ENCODE data around the gene MPST.
A peak's percentile ranks its signal among the peaks of the same experiment; 100 is the strongest.

The MPST gene

DNA sequence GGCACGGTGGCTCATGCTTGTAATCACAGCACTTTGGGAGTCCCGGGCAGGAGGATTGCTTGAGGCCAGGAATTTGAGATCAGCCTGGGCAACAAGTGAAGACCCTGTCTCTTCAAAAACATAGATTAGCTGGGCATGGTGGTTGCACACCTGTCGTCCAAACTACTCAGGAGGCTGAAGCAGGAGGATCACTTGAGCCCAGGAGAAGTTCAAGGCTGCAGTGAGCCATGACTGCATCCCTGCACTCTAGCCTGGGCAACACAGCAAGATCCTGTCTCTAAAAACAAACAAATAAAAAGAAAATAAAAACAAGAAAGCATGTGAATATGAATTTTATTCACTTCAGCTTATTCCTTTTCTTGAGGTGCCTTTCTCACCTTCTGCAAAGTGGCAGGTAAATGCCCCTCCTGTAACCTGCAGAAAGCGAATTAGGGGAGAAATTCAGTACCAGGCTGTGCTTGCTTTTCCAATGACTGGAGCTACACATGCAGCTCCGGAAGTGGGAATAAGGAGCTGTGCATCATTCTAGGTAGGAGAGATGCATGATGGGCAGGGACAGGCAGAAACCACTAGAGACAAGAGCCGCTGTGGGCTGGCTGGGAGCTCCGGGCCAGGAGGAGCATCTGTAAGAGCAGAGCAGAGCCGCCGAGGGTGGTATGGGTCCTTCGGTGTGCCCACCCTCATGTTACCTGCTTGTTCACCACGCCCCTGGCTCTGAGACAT, 17.3 kb downstream of the MPST start:
- no peak overlapping the region for H3K27ac Mint-ChIP-seq
- DNase-seq (ENCODE audit: low spot score in 2 of 2) (no peak), ATAC-seq (ENCODE audit: low read depth) (no peak)
- H3K9me3 Mint-ChIP-seq = no peaks in the 10 kb centered on the region
- no peaks in the 10 kb centered on the region for H3K4me1 Mint-ChIP-seq
- H3K36me3 Mint-ChIP-seq = no peaks in the 10 kb centered on the region
- no peak overlapping the region for H3K4me3 Mint-ChIP-seq
- peaks cover 24% of the 10 kb centered on the region for H3K27me3 Mint-ChIP-seq

DNA sequence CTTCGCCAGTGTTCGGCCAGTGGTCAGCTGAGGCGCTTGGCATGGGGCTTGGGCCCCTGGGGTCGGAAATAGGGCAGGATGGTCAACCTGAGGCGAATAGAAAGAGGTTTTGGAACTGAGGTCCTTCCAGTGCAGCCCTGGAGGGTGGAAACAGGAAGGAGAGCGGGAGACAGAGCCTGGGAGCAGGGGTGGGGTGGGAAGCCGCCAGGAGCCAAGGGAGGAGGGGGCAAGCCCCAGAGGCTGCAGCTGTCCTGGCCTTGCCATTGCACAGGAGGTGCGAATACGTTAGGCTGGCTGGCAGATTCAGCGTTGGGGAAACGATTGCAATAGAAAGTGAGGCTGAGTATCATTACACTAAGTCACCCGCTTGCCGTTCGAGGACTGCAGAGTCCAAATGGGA, 18.1 kb downstream of the MPST start:
- H3K4me1 Mint-ChIP-seq = no peaks in the 10 kb centered on the region
- H3K36me3 Mint-ChIP-seq = no peaks in the 10 kb centered on the region
- no peak overlapping the region for H3K27ac Mint-ChIP-seq
- H3K4me3 Mint-ChIP-seq = no peak overlapping the region
- ATAC-seq (ENCODE audit: low read depth) (no peak), DNase-seq (ENCODE audit: low spot score in 2 of 2) (no peak)
- H3K9me3 Mint-ChIP-seq = no peaks in the 10 kb centered on the region
- H3K27me3 Mint-ChIP-seq = peaks cover 24% of the 10 kb centered on the region

DNA sequence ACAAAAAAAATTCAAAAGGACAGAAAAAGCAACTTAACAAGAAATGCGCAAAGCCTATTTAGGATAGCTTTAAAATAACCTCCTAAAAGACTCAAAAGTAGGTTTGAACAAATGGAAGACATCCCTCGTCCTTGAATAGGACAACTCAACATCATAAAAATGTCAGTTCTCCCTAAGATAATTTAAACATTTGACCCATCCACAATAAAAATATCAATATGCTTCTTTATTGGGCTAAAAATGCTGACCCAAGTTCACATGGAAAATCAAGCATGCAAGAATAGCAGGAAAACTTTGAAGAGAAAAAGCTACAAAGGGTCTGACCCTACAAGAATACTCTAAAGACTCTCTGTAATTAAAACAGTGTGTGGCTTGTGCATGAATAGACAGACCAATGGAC, 19.9 kb downstream of the MPST start:
- H3K27me3 Mint-ChIP-seq = peaks cover 20% of the 10 kb centered on the region
- no peaks in the 10 kb centered on the region for H3K9me3 Mint-ChIP-seq
- no peak overlapping the region for H3K27ac Mint-ChIP-seq
- peaks cover 2% of the 10 kb centered on the region for H3K4me1 Mint-ChIP-seq
- DNase-seq (ENCODE audit: low spot score in 2 of 2) (no peak), ATAC-seq (ENCODE audit: low read depth) (no peak)
- no peak overlapping the region for H3K4me3 Mint-ChIP-seq
- H3K36me3 Mint-ChIP-seq = no peaks in the 10 kb centered on the region

DNA sequence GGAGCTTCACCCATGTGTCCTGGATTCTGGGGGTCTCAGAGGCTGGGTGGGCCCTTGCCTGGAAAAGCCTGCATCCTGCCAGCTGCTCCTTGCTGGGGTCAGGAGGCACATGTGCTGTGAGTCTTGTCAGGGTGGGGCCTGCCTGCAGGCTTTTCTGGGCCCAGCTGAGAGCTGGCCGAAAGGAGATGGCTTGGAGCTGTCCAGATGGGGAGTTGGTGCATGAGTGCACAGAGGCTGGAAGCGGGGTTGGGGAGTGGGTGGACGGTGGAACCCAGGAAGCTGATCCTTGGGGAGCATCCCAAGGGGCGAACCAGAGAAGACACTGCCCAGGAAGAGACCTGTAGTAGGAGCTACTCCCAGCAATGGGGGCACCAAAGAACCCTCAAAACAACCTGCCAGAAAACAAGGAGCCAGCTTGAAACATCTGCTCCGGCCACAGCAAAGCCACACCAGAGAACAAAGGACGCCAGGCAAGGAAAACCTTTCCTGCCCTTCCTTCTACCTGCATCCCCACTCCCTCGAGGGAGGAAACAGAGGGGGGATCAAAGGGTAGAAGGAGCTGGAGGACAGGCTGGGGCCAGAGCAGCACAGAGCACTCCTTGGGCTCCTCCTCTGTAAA, 23.8 kb downstream of the MPST start:
- Mint-ChIP-seq H3K9me3 (no peaks in the 10 kb centered on the region), H3K36me3 (no peaks in the 10 kb centered on the region), H3K27ac (no peak overlapping the region), H3K4me1 (peaks cover 2% of the 10 kb centered on the region), H3K4me3 (no peak overlapping the region), H3K27me3 (peaks cover 6% of the 10 kb centered on the region)
- ATAC-seq (ENCODE audit: low read depth) (no peak), DNase-seq (ENCODE audit: low spot score in 2 of 2) (no peak)

DNA sequence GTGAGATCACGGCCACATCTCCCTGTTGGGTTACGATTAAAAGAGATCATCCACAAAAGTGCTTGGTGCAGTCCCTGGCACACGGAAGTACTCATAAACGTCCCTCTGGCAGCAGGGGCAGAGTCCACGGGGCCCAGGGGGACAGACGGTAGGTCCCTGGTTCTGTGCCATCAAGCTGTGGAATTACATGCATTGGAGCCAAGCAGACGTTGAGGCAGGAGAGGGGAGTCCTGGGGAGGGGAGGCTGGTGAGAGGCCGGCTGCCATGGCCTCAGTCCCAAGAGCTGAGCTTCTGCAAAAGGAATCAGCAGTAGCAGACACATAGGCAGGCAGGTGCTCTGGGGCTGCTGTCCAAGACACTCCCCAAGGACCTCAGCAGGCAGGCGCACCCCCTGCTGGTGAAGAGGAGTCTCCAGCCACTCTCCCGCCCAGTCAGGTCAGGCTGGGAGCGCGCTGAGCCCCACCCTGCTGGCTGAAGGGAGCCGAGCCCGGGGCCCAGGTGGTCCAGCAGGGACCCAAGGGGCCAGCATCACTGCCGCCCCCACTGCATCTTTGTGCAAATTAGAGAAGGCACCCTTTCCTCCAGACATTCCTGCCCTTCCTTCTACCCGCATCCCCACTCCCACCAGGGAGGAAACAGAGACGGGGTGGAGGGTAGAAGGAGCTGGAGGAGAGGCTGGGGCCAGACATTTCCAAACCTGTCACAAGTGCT, 24.4 kb downstream of the MPST start:
- peaks cover 6% of the 10 kb centered on the region for H3K27me3 Mint-ChIP-seq
- H3K27ac Mint-ChIP-seq = no peak overlapping the region
- H3K9me3 Mint-ChIP-seq = no peaks in the 10 kb centered on the region
- peak; percentile 44 to 56 for DNase-seq (ENCODE audit: low spot score in 2 of 2)
- peak; percentile 94 for ATAC-seq (ENCODE audit: low read depth)
- H3K36me3 Mint-ChIP-seq = no peaks in the 10 kb centered on the region
- H3K4me1 Mint-ChIP-seq = peaks cover 2% of the 10 kb centered on the region
- H3K4me3 Mint-ChIP-seq = no peak overlapping the region

DNA sequence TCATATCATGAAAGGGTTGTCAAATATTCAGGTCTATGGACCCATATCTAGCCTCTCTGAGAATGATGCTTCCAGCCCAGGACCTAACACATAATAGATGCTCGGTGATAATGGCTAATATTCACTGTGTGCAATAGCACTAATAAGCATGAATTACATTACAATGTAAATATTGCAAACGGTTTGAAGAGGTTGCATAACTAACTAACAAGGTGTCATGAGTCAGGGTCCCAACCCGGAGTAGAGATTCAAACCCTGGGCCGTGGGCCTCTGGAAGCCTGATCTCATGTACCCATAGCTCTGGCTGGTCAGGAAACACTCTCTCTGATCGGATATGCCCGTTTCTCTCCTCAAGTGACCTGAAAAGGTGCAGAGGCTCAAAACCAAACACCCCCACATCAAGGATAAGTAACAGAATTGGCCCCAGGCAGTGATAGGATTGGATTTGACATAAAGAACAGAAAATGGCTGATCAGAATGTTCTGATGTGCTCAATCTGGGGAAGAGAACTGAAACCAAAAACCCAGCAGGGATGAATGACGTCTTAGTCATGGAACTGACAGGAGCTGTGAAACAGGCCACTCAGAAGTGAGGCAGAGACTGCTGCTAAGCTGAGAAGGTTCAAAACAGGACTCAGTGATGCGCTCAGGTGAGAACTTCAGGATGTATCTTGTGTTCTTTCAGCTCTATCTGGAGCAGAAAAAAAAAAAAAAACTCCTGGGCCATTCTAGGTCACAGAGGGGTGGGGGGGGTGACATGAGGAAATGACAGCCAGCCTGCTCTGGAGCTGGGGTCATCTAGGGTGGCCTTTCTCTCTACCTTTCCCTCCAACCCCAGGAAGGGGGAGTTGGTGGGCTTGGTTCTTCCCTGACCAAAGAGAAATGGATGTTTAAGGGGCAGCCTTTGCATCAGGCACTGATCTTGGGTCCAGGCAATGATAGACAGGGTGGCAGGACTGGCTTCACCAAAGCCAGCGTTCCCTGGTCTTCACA, 25.4 kb downstream of the MPST start:
- peaks cover 6% of the 10 kb centered on the region for H3K27me3 Mint-ChIP-seq
- DNase-seq (ENCODE audit: low spot score in 2 of 2) (no peak), ATAC-seq (ENCODE audit: low read depth) (peak; percentile 59)
- H3K9me3 Mint-ChIP-seq = no peaks in the 10 kb centered on the region
- no peak overlapping the region for H3K27ac Mint-ChIP-seq
- no peaks in the 10 kb centered on the region for H3K36me3 Mint-ChIP-seq
- peaks cover 2% of the 10 kb centered on the region for H3K4me1 Mint-ChIP-seq
- no peak overlapping the region for H3K4me3 Mint-ChIP-seq

DNA sequence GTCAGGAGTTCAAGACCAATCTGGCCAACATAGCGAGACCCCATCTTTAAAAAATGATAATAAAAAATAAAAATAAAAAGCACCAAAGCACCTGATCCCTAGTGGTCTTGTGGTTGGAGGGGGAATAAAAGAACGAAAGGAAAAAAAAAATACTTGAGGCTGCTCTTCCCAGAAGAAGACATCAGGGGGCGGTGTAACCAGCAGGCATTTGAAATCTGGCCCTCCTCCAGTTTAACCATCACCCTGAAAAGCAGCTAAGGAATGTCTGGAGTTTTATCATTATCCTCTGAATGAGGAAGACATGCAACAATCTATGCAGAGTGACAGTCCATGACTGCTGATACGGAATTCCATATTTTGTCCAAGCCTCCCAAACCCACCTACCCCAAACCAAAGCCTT, 26.4 kb downstream of the MPST start:
- peaks cover 3% of the 10 kb centered on the region for H3K27me3 Mint-ChIP-seq
- DNase-seq (ENCODE audit: low spot score in 2 of 2) (no peak), ATAC-seq (ENCODE audit: low read depth) (no peak)
- H3K4me1 Mint-ChIP-seq = peaks cover 2% of the 10 kb centered on the region
- H3K9me3 Mint-ChIP-seq = no peaks in the 10 kb centered on the region
- H3K4me3 Mint-ChIP-seq = no peak overlapping the region
- no peak overlapping the region for H3K27ac Mint-ChIP-seq
- H3K36me3 Mint-ChIP-seq = no peaks in the 10 kb centered on the region

DNA sequence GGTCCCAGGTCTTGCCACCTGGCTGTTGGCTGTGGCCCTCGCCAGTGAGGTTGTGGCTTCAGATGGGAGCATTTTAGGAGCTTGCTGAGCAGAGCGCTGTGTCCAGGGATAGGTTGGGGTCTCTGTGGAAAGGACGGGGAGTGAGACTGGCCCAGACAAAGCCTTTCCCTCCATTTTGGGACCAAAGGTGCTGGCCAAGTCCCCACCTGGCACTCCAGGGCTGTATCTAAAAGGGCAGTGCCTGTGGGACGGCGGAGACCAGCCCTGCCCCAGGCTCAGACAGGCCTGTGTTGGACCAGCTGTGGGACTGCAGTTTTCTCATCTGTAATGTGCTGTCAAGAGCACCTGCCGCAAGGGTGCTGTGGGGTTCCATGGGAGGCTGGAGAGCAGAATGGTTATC, 27.0 kb downstream of the MPST start:
- DNase-seq (ENCODE audit: low spot score in 2 of 2) (no peak), ATAC-seq (ENCODE audit: low read depth) (no peak)
- Mint-ChIP-seq H3K27ac (no peak overlapping the region), H3K9me3 (no peaks in the 10 kb centered on the region), H3K4me3 (no peak overlapping the region), H3K27me3 (peaks cover under 1% of the 10 kb centered on the region), H3K4me1 (peaks cover 2% of the 10 kb centered on the region), H3K36me3 (no peaks in the 10 kb centered on the region)

DNA sequence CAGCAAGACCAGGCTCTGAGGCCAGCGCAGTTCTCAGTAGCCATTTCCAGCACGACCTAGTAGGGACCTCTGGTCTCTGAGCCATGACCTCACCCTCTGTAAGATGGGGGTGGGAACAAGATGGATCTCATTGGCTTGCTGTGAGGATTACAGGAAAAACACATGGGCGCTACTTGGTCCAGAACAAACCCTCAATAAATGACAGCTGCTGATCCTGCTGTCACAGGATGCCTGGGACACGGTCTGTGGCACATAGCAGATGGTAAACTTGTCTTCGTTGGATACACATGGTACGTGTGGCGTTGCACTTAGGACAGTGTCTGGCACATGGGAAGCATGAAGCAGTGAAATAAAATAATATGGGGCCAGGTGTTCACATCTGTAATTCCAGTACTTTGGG, 27.5 kb downstream of the MPST start:
- no peak overlapping the region for H3K4me3 Mint-ChIP-seq
- H3K36me3 Mint-ChIP-seq = no peaks in the 10 kb centered on the region
- no peaks in the 10 kb centered on the region for H3K27me3 Mint-ChIP-seq
- no peak for ATAC-seq (ENCODE audit: low read depth)
- H3K27ac Mint-ChIP-seq = no peak overlapping the region
- peaks cover 2% of the 10 kb centered on the region for H3K4me1 Mint-ChIP-seq
- no peaks in the 10 kb centered on the region for H3K9me3 Mint-ChIP-seq
- DNase-seq (ENCODE audit: low spot score in 2 of 2) = no peak

DNA sequence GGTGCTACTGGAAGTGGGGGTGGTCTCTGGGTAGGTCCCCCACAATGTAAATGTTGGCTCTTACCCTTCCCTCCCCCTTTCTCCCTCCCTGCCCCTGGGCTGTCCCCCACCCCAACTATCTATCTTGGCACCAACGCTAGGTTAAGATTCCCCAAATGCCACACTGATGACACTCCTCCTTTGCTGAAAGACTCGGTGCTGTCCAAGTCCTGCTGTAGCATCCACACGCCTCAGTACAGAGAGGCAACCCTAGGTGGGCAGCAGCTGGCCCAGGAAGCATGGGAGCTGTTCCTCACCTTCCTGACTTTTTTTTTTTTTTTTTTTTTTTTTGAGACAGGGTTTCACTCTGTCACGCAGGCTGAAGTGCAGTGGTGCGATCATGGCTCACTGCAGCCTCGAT, 28.6 kb downstream of the MPST start:
- Mint-ChIP-seq H3K4me3 (no peak overlapping the region), H3K36me3 (no peaks in the 10 kb centered on the region), H3K4me1 (peaks cover 5% of the 10 kb centered on the region), H3K9me3 (no peaks in the 10 kb centered on the region), H3K27ac (no peak overlapping the region), H3K27me3 (no peaks in the 10 kb centered on the region)
- DNase-seq (ENCODE audit: low spot score in 2 of 2) (no peak), ATAC-seq (ENCODE audit: low read depth) (no peak)

DNA sequence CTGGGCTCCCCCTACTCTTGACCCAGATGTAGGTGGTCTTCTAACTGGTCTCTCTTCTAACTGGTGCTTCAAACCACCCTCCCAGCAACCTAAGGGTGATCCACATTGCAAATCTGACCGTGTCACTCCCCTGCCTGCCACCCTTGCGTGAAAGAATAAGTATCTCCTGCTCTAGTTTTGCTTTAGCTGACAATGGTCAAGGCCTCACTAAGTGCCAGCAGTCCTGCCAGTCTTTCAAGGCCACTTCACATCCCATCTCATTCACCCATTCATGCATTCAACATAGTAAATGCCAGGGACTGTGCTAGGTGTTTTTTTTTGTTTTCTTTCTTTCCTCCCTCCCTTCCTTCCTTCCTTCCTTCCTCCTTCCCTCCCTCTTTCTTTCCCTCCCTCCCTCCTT, 29.7 kb downstream of the MPST start:
- DNase-seq (ENCODE audit: low spot score in 2 of 2) = no peak
- H3K9me3 Mint-ChIP-seq = no peaks in the 10 kb centered on the region
- H3K27ac Mint-ChIP-seq = no peak overlapping the region
- no peak overlapping the region for H3K4me3 Mint-ChIP-seq
- no peak for ATAC-seq (ENCODE audit: low read depth)
- no peaks in the 10 kb centered on the region for H3K27me3 Mint-ChIP-seq
- peaks cover 2% of the 10 kb centered on the region for H3K36me3 Mint-ChIP-seq
- peaks cover 6% of the 10 kb centered on the region for H3K4me1 Mint-ChIP-seq

DNA sequence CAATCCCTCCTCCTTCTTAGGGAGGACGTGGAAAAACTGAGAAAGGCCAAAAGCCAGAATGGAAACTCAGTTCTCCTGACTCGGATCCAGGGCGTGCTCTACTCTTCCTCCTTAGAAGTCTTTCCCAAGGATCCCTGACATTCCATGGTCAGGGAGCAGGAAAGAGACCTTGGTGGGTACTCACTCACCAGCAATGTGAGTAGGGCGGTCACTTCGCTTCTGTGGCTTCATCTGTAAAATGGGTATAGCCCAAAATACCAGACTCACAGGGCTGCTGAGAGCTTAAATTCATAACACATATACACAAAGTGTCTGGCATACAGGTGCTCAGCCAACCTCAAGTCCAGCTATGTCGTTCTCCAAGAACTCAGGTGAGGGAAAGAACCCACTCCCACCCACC, 31.4 kb downstream of the MPST start:
- H3K27ac Mint-ChIP-seq = no peak overlapping the region
- no peak overlapping the region for H3K4me3 Mint-ChIP-seq
- peaks cover 3% of the 10 kb centered on the region for H3K36me3 Mint-ChIP-seq
- ATAC-seq (ENCODE audit: low read depth) (no peak), DNase-seq (ENCODE audit: low spot score in 2 of 2) (no peak)
- no peaks in the 10 kb centered on the region for H3K27me3 Mint-ChIP-seq
- H3K9me3 Mint-ChIP-seq = no peaks in the 10 kb centered on the region
- peaks cover 6% of the 10 kb centered on the region for H3K4me1 Mint-ChIP-seq

DNA sequence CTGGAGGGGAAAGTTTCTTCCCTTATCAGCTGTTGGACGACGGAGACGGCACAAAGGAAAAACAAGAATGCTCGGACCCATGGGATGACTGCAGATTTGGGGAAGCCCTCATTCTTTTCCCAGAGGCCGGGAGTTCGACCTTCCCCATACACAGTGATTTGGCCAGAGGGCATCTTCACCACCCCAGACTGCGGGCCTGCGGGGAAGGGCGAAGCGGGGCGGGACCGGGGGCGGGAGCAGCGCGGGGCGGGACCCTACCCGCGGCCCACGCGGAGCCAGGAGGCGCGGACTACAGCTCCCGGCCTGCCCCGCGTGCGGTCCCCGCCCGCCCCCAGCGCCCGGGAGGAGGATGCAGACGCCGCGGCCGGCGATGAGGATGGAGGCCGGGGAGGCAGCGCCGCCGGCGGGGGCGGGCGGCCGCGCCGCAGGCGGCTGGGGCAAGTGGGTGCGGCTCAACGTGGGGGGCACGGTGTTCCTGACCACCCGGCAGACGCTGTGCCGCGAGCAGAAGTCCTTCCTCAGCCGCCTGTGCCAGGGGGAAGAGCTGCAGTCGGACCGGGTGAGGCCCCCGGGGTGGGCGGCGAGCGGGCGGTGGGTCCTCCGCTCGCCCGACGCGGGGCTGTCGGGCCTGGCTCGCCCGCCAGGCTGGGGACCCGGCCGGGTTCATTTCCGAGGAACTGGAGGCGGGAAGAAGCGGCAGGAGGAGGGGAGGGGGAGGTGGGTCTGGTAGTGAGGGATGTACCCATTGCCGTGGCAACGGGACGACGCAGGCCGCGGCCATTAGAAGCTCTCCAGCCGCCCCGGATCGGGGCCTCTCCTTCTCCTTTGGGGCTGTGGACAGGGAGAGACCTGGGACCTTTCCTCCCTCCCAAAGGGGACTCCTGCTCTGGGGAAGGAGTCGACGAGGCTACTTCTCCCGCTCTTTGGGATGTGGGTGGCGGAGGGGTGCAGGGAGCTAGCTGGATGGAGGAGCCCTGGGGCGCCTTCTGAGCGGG, 32.1 kb downstream of the MPST start, which contains the start of gene KCTD17:
KCTD17 (plus strand) TSS at position 352 of the 995 bp plus-strand sequence; CDS start at position 371, 19 bp downstream.
- peak within 1 kb of the TSS; percentile 84 for H3K4me3 Mint-ChIP-seq
- peak within 1 kb of the TSS; percentile 53 for H3K27ac Mint-ChIP-seq
- peak; percentile 53 to 63 for DNase-seq (ENCODE audit: low spot score in 2 of 2)
- H3K36me3 Mint-ChIP-seq = peaks cover 7% of the 10 kb centered on the region
- H3K4me1 Mint-ChIP-seq = peaks cover 6% of the 10 kb centered on the region
- ATAC-seq (ENCODE audit: low read depth) = peak; percentile 99
- H3K9me3 Mint-ChIP-seq = no peaks in the 10 kb centered on the region
- H3K27me3 Mint-ChIP-seq = no peaks in the 10 kb centered on the region
